Endometrial microvascular endothelial cells (primary cell): ENCODE data around the gene RBBP5. TPM values are rescaled to one million over a fixed set of nuclear protein-coding genes. Genes with fewer than 3 reads are reported as not detected.

Experiments
- in situ Hi-C: cut with HindIII; loops from 2 replicates; pipeline ENCODE4 v1.10.0; 2017; ENCODE audit warnings: low sequenced_read_pairs, low pct_unique_long_range_greater_than_20kb; ENCODE audit errors: inconsistent ontology term
- total RNA-seq: library from RNA; depleted of rRNA; stranded (reverse); fragments of >200 nt; gene quantifications from one replicate; pipeline ENCODE4 v1.2.3, GENCODE V29; 2015; ENCODE audit errors: inconsistent ontology term

The RBBP5 gene
- total RNA-seq, 1 donor from 2014 or later, result 15.4 TPM

DNA sequence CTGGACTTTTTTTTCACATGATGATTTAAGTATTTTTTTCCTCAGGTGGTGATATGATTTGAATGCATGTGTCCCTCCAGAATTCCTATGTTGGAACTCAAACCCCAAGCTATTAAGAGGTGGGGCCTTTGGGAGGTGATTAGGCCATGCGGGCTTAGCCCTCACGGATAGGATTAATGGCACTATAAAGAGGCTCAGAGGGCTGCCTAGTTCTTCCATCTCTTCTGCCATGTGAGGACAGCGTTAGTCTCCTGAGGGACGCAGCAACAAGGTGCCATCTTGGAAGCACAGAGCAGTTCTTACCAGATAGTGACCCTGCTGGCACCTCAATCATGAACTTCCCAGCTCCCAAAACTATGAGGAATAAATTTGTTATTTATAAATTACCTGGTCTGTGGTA lies 18.3 kb upstream of the RBBP5 start:
- in situ Hi-C loops, result no loop called here

DNA sequence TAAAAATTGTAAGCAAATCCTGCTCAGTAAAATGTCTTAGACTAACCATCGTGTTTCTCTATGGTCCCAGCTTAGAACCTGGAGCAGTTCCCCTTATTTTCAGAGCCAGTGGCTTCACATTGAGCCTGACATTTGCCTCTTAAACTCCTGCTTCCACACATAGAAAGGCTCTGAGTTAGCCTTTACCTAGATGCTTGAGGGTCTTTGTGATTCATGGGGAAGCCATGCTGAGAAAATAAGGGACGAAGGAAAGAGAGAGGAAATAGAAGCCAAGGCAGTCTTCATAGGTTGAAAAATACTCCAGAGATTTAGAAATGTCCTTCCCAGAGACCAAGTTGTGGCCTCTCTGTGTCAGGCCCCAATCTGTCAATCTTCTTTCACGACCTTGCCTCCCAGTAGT lies 16.1 kb upstream of the RBBP5 start:
- in situ Hi-C loops, result no loop called here

DNA sequence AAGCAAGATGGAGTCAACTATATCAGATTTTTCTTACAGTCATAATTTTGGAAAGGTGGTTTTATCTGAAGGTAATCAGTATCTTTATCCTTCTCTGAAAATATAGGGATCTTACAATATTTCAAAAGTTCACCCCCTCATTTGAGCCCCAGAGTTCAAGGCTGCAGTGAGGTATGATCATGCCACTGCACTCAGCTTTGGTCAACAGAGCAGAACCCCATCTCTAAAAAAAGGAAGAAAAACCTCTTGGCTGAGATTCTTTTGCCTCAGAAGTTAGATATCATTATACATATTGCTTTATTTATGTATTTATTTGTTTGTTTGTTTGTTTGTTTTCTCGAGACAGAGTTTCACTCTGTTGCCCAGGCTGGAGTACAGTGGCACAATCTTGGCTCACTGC lies 11.5 kb upstream of the RBBP5 start:
- in situ Hi-C loops, result no loop called here

DNA sequence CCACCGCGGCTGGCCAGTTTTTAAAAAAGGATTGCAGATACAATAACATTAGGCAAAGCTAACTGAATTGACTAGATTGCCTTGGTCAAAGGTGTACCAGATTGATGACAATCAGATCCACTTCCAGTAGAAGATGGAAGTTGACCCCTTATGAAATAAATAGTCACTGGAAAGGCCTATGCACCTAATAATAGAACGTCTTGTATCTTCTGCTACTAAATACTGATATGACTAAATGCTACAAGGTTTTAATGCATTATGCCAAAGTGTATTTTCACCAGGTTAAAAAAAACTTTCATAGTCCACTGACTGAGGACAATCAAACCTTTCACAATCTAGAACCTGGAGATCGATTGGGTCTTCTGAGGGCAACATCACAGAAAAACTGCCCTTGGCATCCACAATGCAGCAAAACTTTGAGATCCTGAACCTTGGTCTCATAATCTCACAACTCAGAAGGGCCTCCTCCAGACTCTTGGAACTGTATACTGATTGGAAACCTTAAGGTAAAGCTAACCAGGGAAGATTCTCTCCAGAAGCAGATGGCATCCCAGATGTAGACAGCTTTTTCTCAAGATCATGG lies 7.8 kb upstream of the RBBP5 start:
- in situ Hi-C loops, result no loop called here

DNA sequence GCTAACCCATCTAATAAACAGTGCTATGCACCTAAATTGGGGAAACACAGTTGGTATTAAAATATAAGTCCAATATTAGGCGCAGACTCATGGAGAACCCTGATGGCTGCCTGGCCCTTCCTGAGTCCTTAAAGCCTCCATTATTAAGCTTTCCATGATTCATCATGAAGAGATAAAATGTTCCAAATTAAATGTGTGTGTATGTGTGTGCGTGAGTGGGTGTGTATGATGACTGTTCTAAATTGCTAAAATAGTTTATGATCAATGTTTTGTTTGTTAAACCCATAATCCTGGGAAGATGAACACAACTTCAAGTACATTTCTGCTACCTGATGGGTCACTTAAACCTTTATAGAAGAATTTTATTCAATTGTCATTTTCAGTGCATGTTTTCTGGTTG lies 6.3 kb upstream of the RBBP5 start:
- in situ Hi-C loops, result no loop called here

DNA sequence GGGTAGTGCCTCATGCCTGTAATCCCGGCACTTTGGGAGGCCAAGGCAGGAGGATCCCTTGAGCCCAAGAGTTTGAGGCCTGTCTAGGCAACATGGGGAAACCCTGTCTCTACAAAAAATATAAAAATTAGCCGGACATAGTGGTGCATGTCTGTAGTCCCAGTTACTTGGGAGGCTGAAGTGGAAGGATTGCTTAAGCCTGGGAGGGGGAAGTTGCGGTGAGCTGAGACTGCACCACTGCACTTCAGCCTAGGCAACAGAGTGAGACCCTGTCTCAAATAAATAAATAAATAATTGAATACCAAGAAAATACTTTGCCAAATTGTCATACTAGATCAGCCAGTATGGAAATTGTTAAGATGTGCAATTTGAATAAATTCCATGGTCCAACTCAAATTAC lies 5.9 kb upstream of the RBBP5 start:
- in situ Hi-C loops, result no loop called here

DNA sequence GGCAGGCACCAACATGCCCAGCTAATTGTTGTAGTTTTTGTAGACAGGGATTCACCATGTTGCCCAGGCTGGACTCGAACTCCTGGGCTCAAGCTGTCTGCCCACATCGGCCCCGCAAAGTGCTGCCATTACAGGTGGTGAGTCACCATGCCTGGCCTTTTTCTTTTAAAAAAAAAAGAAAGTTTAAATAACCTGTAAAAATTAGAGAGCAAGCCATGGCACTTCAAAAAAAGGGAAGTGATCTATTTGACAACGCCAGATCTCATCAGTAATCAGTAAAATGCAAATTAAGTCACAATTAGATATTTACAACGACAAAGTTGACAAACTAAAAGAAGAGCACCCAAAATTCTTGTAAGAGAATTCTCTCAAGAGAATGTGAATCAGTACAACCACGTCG lies 2.9 kb upstream of the RBBP5 start:
- in situ Hi-C loops, result no loop called here

DNA sequence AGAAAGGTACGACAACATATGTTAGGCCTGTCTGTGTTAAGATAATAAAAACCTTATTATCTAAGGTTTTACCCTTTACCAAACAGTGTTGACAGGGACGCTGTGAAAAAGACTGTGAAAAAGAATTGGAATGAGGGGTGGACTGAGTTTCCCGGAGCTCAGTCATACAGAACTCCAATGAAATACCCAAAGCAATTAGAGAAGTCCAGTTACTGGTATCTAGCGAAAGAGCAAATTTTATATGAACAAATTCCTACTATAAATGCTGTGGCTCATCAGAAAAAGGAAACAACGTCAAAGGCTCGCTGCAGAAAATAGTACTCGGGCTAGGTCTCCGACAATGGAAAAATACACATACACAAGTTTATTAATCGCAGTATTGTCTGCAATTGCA lies 708 bp upstream of the RBBP5 start:
- in situ Hi-C loops, result no loop called here

DNA sequence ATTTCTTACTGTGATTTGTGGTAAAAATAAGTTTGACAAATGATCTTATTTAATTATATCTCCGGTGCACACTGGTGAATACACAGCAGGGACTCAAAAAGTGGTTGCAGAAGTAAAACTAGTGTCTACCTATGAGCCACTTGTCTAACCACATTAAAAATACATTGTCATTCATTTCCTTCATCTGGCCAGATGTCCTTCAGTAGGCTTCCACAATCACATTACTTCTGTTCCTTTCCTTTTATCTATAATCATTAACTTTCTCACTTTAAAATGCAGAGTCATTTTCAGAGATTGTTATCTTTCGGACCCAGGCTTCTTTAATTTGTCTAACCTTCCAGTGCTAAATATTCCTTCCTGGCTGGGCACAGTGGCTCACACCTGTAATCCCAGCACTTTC lies 3.0 kb downstream of the RBBP5 start:
- in situ Hi-C loops, result no loop called here

DNA sequence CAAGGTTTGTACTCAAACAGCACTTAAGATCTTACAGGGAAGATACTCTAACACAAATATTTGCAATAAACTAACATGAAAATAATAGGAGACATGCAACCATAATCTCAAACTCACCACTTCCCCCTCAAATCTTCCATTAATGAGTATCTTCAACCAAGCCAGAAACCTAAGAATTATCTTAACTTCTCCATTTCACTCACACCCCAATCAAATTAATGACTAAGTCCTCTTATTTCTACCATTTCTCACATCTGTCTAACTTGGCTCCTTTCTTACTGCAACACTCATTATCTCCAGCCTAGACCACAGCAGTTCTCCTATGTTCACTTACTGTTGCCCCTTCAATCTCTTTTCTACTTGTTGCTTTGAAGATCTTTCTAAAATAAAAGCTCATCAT lies 10.4 kb downstream of the RBBP5 start:
- in situ Hi-C loops, result no loop called here

DNA sequence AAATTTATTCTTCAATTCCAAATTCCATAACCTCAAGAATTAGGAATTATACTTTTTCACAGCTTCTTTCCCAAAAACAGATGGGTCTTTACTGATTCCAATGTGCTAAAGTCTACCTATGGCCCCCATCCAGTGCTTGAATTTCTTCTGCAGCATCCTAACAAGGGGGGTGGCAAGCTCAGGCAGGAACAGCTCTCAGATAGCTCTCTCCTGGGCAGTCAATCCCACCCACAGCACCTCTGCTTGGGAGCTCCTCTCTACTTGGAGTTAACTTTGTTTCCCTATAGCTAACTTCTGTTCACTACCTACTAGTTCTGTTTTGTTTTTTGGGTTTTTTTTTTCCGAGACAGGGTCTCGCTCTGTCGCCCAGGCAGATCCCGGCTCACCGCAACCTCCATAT lies 12.1 kb downstream of the RBBP5 start:
- in situ Hi-C loops, result no loop called here

DNA sequence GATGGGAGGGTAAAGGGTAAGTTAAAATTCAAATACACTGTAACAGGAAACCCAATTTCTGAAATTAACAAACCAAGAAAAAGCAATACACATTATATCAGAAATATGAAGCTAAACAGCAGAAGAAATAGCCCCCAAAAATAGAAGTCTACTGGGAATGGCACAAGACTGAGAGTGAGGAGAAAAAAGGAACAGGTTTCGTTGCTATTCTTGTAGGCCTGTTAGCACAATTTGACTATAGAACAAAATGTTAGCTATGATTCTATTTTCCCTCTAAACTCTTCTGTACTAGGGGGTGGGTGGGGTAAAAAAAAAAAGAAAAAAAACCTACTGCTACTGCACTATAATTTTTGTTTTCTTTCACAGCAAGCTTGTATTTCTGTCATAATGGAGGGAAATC lies 12.5 kb downstream of the RBBP5 start:
- in situ Hi-C loops, result no loop called here

DNA sequence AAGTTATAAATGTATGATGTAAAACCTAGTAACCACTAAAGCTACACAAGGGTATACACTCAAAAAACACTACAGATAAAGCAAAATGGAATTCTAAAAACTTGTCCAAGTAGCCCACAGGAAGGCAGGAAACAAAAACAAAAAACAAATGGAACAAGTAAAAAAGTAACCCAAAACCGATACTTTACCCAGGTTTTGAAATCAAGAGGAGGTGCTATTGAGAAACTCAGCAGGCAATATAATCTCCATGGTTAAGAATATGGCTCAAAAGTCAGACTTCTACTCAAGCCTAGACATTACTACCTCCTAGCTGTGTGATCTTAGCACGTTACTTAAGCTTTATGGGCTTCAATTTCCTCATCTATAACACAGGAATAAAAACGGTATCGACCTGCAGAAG lies 13.3 kb downstream of the RBBP5 start:
- in situ Hi-C loops, result no loop called here

DNA sequence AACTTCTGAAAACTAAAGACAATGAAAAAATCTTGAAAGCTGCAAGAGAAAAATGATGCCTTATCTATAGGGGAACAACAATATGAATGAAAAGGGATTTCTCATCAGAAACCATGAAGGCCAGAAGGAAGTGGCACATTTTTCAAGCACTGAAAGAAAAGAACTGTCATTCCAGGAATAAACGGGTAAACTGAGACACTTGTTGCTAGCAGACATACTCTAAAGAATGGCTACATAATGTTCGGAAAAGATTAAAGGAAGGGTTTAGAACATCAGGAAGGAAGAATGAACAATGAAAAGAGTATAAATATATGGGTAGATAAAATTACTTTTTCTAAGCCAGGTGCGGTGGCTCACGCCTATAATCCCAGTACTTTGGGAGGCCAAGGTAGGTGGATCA lies 14.5 kb downstream of the RBBP5 start:
- in situ Hi-C loops, result no loop called here

DNA sequence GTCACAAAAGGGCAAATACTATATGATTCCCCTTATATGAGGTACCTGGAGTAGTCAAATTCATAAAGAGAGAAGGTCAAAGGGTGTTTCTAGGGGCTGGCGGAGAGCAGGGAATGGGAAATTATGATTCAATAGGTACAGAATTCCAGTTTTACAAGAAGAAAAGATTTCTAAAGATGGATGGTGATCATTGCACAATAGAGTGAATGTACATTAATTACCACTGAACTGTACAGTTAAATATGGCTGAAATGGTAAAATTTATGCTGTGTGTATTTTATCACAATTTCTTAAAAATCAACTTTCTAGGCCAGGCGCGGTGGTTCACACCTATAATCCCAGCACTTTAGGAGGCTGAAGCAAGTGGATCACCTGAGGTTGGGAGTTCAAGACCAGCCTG lies 19.4 kb downstream of the RBBP5 start:
- in situ Hi-C loops, result no loop called here

DNA sequence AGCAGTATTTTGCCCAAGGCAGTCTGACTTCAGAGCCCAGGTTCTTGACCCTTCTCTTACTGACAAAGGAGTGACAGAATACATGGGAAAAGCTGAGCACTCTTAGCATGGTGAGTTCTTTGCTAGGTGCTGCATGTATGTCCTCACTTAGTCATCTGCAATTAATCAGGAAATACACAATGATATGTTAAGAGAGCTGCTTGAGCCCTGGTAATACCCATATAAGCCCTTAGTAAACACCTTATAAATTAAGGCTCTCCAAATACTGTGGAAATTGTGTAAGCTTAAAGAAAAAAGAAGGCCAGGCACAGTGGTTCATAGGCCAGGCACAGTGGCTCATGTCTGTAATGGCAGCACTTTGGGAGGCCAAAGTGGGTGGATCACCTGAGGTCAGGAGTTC lies 23.5 kb downstream of the RBBP5 start:
- in situ Hi-C loops, result no loop called here

DNA sequence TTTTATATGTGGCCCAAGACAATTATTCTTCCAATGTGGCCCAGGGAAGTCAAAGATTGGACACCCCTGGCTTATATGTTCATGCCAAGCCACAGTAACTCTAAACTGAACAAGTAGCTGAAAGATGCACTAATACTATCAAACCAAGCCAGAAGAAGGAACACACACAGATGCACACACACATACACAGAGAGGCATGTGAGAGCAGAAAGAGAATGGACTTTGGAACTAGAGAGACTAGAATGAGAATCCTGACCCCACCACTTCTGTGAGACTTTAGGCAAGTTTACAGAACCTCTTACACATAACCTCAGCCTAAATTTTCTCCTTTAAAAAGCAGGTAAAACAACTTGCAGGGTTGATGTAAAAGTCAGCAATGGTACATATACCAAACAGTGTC lies 26.4 kb downstream of the RBBP5 start:
- in situ Hi-C loops, result no loop called here

DNA sequence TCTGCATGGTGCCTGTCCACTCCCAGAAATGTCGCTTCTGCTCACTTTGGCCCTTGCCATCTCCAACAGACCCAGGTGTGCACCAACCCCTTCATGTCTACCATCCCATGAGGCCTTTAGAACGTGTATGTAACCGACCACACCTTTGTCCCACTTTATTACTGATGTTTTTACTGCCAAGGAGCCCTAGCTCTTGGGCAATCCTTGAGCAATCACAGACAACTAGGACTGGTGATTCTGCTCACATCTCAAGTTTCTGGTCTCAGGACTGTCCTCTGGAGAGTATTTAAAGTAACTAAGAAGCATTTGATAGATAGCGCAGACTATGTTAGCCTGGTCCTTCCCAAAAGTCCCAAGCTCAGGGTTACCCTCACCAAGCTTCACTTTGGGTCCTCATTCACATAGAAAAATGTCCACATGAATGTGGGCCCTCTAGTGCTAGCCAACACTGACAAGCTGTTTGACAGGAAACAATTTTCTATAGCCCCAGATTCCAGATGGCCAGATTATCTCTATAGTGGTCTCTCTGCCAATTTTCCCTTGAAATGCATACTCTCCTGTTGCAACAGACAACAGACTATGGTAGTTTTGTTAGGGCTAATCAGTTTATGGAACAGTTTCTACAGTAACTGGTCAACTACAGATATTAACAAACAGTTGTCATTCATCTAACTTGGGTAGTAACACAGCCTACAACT lies 30.6 kb downstream of the RBBP5 start:
- in situ Hi-C loops, result no loop called here

DNA sequence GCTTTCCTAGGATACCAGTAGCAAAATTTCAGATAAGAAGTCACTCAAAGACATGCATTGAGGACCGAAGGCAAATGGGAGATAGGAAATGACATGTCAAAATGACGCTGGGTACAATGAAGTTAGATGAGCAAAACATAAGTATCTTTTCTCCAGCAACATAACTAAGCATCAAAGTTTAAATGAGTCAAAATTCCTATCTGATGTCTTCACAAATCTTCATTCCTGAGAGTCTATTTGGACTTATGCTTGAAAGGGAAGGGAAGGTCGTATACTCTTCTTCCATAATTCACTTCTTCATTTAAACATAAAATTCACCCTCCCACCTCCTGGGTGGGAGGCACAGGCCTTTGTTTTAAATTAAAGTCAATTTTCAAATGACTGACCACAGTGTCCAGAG lies 33.4 kb downstream of the RBBP5 start:
- in situ Hi-C loops, result no loop called here

DNA sequence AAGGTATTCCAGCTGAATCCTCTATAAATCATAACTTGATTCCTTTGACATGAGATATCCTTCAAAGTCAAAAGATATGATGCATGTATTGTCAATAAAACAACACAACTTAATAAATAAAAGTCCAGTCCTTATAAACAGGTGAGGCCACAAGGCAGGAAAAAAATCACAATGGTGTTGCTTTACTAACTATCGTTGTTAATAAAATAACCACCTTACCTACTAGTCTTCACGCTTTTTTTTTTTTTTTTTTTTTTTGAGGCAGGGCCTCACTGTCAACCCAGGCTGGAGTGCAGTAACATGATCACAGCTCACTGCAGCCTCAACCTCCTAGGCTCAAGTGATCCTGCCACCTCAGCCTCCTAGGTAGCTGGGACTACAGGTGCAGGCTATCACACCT lies 37.4 kb downstream of the RBBP5 start, which contains the start of gene TMEM81:
TSS of gene TMEM81 (minus strand) at position 101 of the 400 bp plus-strand sequence. CDS start 140 bp downstream, outside the sequence.
- in situ Hi-C loops, result no loop called here

DNA sequence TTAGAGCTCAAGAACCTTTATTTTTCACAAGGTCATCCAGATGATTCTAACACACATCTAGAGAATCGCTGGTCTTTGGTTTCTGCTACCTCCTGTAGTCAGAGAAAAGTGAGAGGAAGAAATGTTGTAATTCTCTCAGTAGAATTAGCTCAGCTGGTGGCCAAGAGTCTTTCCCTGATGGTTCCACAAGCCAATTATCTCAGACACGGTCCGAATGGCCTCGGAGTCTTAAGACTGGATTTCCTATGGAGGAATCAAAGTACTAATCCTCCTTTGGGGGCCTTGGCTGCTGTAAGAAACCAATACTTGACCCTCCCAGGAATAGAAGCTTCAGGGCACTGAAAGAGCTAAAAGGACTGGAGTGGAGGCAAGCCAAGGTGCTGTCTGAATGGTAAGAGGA lies 39.3 kb downstream of the RBBP5 start:
- in situ Hi-C loops, result no loop called here
